Stimulated activated CD4-positive, alpha-beta T cell treated with anti-CD3 and anti-CD28 coated beads, Interleukin-4, amount 100 ng/mL, for 4 hours (primary cell): ENCODE data around the gene AP1AR.

Source experiments
- DNase-seq, 2 experiments: peaks; one replicate each; pipeline ENCODE4 v3.0.0-alpha.2; 2020

AP1AR gene

DNA sequence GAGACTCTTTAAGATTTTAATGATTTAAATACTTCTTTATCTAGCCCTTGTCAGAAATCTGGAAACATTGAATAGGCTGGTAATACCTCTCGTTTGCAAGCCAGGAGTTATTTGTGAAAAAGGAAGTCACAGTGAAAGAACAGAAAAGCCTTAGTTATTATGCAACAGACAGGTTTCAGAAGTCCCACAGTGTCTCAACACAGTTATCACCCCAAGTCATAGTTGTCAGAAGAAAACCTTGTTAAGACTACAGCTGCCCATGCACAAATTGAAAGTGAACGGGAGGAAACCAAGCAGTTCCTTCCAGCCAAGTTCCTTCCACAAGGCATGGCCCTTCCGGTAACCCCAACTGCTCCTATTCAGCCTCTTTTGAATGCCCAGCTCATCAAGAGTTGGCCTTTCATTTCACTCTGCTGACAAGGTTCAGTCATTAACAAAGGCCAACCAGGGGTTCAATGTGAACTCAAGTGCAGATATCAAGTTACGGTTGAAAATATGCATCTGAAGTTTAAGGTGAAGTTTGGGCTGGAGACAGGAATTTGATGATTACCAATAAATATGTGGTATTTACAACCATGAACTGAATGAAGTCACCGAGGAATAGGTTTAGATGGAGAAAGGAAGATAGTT, 81.1 kb downstream of the AP1AR start:
- no peak for DNase-seq

DNA sequence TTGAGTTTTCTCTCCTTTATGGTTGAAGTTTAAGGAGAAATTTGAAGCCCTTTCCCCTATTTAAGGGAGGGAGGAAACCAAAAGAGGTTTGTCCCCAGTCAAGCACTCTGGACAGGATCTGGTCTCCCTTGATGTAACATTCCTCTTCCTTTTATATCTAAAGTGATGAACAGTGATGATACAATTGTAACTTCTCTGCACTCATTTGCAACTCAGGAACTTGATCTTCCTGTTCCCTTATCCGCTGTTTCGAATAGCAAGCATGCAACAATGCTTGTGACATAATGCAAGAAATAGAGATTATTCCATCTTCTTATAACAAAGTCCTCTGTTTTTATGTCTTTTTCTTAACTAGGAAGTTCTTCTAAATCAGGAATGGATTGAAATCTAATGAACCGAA, 83.9 kb downstream of the AP1AR start:
- no peak for DNase-seq

DNA sequence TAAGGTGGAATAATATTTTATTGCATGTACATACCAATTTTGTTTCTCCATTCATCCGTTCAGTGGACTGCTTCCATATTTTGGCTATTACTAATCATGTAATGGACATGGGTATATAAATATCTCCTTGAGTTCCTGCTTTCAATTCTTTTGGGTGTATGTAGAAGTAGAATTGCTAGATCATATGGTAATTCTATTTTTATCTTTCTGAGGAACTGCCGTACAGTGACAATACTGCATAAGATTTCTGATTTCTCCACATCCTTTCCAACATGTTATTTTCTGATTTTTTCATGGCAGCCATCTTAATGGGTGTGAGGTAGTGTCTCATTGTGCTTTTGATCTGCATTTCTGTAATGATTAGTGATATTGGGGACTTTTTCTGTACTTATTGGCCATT, 84.8 kb downstream of the AP1AR start:
- DNase-seq, result no peak

DNA sequence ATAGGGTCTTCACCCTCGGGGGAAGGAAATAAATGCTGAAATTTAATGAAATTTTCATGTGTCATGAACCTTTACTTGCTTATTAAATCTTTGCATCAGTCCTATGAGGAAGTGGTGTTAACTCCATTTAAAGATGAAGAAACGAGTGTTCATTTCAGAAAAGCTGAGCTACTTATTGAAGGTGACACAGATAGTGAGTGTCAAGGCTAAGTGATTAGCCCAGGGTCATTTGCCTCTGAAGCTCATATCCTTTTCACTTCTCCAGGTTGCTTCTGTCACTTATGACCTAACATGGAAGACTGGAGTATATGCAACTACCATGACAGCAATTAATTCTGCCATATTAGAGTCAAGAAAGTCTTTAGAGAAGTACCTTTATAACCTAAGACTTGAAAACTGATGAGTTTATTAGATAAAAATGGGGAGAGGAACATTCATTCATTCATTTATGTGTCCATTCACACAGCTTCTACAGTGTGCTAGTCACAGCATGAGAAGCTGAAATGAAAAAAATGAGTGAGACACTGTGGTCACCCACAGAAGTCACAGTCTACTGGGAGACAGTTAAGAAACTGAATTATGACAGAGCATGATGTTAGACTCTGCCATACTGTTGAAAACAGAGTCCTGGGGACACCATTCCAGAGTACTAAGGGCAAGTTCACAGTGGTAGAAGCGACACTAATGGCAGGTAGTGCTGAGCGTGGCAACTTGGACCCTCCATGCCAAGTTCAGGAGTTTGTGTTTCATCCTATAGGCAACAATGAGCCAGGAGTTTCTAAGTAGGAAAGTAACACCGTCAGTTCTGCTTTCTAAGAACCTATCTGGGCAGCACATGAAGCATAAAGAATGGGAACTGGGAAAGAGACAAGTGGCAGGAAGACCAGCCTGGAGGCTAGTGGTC, 86.9 kb downstream of the AP1AR start:
- DNase-seq, result no peak
